Stimulated activated CD8-positive, alpha-beta memory T cell treated with anti-CD3 and anti-CD28 coated beads, Interleukin-12 subunit alpha, Interleukin-12 subunit beta, amount 100 ng/mL, for 24 hours (primary cell): Measurements from ENCODE around the gene RAB27A.
A peak's percentile ranks its signal among the peaks of the same experiment; 100 is the strongest.
"Not testable (repeated sequence)": the region's sequence is repeated elsewhere in the genome, so short reads cannot be mapped to it uniquely, and the experiment has no call there.

Experiments
- DNase-seq: peaks from one replicate; pipeline ENCODE4 v3.0.0-alpha.2; 2020; ENCODE audit errors: extremely low read depth

RAB27A gene

GRCh38 chr15:55289746-55290527 is at the start of gene RAB27A:
RAB27A (minus strand) TSS chr15:55289813; CDS start chr15:55234934, 54,879 bp downstream.
- DNase-seq = peak; percentile 68

GRCh38 chr15:55337160-55337559 is 47.5 kb upstream of the RAB27A start:
- DNase-seq = no peak

GRCh38 chr15:55334997-55335396 is 45.4 kb upstream of the RAB27A start:
- DNase-seq = no peak

GRCh38 chr15:55334371-55334770 is 44.8 kb upstream of the RAB27A start:
- DNase-seq = no peak

GRCh38 chr15:55327387-55327786 is 37.8 kb upstream of the RAB27A start:
- no peak for DNase-seq

DNA sequence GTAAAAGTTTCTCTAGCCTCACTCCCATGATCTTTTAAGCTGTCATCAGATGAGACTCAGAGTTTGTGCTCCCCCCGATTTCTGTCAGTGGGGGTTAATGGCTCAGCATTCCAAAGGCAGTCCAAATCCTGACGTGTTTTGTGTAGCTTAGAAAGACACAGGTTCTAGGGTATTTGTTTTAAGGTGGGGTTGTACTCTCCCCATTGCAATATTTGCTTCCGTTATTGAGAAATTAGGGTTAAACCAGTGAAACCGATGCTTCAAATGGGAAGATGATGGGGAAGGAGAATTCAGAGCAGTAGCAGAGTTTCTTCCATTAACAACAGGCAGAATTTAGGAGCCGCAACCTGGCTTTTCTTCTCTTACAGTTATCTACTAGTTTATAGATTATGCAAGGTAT is 32.9 kb upstream of the RAB27A start:
- no peak for DNase-seq

DNA sequence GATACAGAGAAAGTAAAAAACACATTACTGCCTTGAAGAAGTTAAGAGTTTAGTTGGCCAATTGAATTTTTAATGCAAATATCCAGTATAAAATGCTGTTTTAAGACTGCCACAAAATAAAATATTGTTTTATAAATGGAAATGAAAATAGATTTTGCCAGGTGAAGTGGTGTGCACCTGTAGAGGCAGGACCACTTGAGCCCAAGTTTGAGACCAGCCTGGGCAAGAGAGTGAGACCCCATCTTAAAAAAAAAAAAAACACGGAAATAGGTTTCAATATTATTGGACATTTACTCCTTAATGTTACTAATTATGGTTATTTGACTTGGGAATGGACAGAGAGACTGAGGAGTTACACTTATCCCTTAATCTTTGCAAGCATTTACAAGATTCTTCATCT is 31.4 kb upstream of the RAB27A start:
- no peak for DNase-seq

DNA sequence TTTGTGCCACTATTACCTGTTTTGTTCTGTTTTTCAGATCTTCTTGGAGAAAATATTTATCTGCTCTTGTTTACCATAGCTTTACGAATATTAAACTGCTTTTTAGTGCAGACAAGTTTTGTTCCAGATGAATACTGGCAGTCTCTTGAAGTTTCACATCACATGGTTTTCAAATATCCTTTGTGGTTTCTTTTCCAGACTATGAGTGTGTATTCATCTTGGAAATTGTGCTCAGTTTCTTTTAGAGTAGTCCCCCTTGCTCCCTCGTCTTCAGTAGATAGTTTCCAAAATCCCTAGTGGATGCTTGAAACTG is 30.6 kb upstream of the RAB27A start:
- DNase-seq = no peak

DNA sequence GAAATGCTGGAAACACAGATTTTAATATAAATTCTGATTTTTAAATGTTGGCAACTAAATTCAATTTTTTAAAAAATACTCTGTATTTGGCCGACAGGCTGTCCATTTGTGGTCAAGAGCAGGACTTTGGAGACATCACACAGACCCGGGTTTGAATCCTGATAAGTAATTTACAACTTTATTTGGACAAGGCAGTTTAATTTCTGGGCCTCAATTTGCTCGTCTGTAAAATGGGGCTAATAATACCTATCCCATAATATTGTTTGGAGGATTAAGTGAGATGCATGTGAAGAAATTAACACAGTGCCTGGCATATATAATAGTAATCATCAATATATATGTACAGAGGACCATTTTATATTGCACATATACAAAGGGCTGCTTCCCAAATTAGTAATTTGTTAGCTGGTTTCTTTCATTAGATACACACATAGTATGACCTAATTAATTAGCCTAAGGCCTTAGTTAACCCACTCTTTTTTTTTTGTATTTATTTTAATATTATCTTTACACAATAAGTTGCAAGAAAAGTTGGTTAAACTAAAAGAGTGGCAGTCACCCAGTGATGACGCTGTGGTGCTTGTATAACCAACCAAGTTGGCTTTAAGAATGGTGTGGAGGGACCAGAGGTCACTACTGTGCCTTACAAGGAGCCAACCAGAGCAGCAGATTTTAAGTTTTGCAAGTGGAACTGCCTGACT is 30.1 kb upstream of the RAB27A start:
- no peak for DNase-seq

DNA sequence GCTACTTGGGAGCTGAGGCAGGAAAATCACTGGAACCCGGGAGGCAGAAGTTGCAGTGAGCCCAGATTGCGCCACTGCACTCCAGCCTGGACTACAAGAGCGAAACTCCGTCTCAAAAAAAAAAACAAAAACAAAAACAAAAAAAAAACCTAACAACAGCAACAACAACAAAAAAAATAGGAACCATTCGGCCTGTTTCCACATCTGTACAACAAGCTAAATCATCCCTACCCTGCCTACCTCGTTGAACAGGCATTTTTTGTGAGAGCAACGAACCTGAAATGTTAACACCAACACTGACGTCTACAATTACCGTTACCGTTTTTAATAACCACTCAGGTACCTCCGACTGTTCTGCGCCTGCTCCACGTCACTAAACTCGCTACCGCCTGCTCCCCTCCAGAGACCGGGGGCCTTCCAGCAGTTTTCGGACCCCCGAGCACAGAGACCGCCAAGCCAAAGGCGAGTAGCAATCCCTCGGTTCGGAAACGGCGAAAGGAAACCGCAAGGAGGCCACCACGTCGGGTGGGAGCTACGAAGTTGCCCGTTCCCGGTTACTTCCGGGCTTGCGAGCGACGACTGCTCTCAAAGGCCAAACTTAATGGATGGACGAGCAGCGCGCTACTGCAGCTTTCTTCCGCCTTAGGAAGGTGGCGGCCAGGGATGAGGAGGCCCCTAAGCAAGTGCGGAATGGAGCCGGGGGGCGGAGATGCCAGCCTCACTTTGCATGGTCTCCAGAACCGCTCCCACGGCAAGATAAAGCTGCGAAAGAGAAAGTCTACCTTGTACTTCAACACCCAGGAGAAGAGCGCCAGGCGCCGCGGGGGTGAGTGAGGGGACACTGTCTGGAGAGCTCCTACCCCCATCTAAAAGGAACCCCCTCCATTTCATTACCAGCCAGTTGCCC is 29.2 kb upstream of the RAB27A start, which contains the start of the genes PIGB and PIGBOS1:
Gene PIGB (plus strand): TSS at position 635 of the 907 bp plus-strand sequence. CDS start 29 bp downstream, at position 664.
Gene PIGBOS1 (minus strand): TSS at position 536 of the 907 bp plus-strand sequence. CDS start 1,331 bp downstream, outside the sequence.
- DNase-seq = peak; percentile 47

GRCh38 chr15:55302801-55303200 is 13.2 kb upstream of the RAB27A start:
- DNase-seq = not testable (repeated sequence)

DNA sequence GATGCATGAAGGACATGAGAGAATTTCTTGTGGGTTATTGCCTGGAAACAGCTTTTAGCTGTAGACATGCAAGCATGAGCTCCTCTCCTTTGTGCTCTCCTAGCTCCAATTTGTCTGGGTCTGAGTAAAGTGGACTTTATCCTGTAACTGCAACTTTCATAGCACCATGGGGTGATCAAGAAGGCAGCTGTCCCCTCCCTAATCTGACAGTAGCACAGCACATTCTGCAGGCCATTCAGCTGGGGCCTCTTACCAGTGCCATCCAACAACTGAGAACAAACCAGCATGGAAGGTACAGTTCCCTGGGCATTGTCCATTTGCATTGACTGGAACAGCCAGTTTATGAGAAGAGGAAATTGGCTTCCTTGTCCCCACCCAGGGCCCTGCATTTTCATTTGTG is 7.7 kb upstream of the RAB27A start:
- no peak for DNase-seq

DNA sequence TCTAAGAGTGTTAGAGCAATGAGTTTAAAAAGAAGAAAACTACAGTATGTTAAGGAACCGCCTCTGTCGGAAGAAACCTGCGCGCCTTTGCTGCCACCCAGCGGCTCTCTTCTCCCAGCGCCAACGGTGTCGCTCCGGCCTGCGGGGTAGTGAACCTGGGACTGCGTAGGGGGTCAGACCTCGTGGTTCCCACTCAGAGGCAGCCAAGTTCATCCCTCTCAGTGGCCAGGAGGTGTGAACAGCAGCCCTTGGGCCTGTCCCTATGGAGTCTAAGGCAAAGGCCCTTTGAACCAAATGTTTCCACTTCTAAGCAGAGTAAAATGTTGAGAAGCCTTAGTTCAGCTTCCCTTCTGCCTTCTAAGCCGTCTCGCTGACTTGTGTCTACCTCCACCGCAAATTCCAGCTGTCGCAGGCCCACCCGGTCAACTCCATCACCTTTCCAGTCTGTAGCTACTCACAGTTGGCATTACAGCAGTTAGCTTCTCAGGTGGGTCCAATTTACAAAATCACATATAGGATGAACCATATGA is 980 bp upstream of the RAB27A start:
- DNase-seq = peak; percentile 71

GRCh38 chr15:55289011-55289745 is 435 bp downstream of the RAB27A start:
- no peak for DNase-seq

GRCh38 chr15:55288006-55288717 is 1.5 kb downstream of the RAB27A start:
- no peak for DNase-seq

GRCh38 chr15:55286442-55287189 is 3.0 kb downstream of the RAB27A start:
- DNase-seq = not testable (repeated sequence)

GRCh38 chr15:55284426-55284825 is 5.2 kb downstream of the RAB27A start:
- DNase-seq = no peak

- no peak for DNase-seq
These were observed 6.0 kb downstream of the RAB27A start for GRCh38 chr15:55283379-55284147.

- DNase-seq = no peak
These were observed 7.3 kb downstream of the RAB27A start for GRCh38 chr15:55282284-55282833.
